Stimulated activated CD8-positive, alpha-beta memory T cell treated with anti-CD3 and anti-CD28 coated beads, Interleukin-12 subunit alpha, Interleukin-12 subunit beta, amount 100 ng/mL, for 24 hours (primary cell): ENCODE data around the gene NUP93.

Source experiments
- DNase-seq: peaks from one replicate; pipeline ENCODE4 v3.0.0-alpha.2; 2020; ENCODE audit errors: extremely low read depth

The NUP93 gene

GRCh38 chr16:56729735-56730662, at the start of gene NUP93:
TSS of gene NUP93 (plus strand) at chr16:56730129. CDS start at chr16:56748248, 18,119 bp downstream.
- DNase-seq, result peak; percentile 70

GRCh38 chr16:56681939-56682702, 47.8 kb upstream of the NUP93 start, which contains the start of gene MT1X:
TSS of gene MT1X (plus strand) at chr16:56682470. CDS start at chr16:56682541, 71 bp downstream.
- peak; percentile 79 for DNase-seq

- DNase-seq, result no peak
Measured at GRCh38 chr16:56682703-56683397, 47.1 kb upstream of the NUP93 start.

GRCh38 chr16:56683424-56684172, 46.3 kb upstream of the NUP93 start:
- DNase-seq, result no peak

- DNase-seq, result no peak
Measured at GRCh38 chr16:56684256-56684925, 45.5 kb upstream of the NUP93 start.

- no peak for DNase-seq
Measured at GRCh38 chr16:56684926-56685590, 44.9 kb upstream of the NUP93 start.

- DNase-seq, result no peak
Measured at GRCh38 chr16:56686758-56687157, 43.2 kb upstream of the NUP93 start.

GRCh38 chr16:56688762-56689161, 41.2 kb upstream of the NUP93 start:
- DNase-seq, result no peak

GRCh38 chr16:56689171-56689570, 40.8 kb upstream of the NUP93 start:
- DNase-seq, result no peak

- no peak for DNase-seq
Measured at GRCh38 chr16:56690420-56691122, 39.4 kb upstream of the NUP93 start.

GRCh38 chr16:56691885-56692284, 38.0 kb upstream of the NUP93 start:
- DNase-seq, result no peak

- no peak for DNase-seq
Measured at GRCh38 chr16:56695246-56695645, 34.7 kb upstream of the NUP93 start.

GRCh38 chr16:56697456-56698155, 32.3 kb upstream of the NUP93 start:
- DNase-seq, result no peak

- no peak for DNase-seq
Measured at GRCh38 chr16:56700195-56700594, 29.7 kb upstream of the NUP93 start.

- DNase-seq, result no peak
Measured at GRCh38 chr16:56700631-56701030, 29.3 kb upstream of the NUP93 start.

- DNase-seq, result no peak
Measured at GRCh38 chr16:56701534-56701933, 28.4 kb upstream of the NUP93 start.

- no peak for DNase-seq
Measured at GRCh38 chr16:56702836-56703235, 27.1 kb upstream of the NUP93 start.

- DNase-seq, result no peak
Measured at GRCh38 chr16:56708525-56709442, 21.1 kb upstream of the NUP93 start.
